Measurements from ENCODE around the gene NXPH1. TPM values are rescaled to one million over a fixed set of nuclear protein-coding genes. Genes with fewer than 3 reads are reported as not detected.

NXPH1 gene
- total RNA-seq = not detected

- Mint-ChIP-seq H3K4me3 (no peak within 1 kb of the TSS), H3K4me1 (ENCODE audit: low read depth) (peaks cover 31% of the 10 kb centered on the region), H3K36me3 (no peaks in the 10 kb centered on the region), H3K9me3 (no peaks in the 10 kb centered on the region), H3K27me3 (peaks cover 62% of the 10 kb centered on the region), H3K27ac (no peak within 1 kb of the TSS)
- POLR2A ChIA-PET = no interaction called here
- intact Hi-C loops (cut with micrococcal nuclease) = loop anchor here (1.0 kb wide), 1 partner anchor 9 kb away; no protein-coding TSS in a partner anchor
- DNase-seq = no peak
- CTCF ChIA-PET = interaction anchor here (0.6 to 0.9 kb wide), 2 partner anchors 13 to 340 kb away, joined by 3 read pairs; no protein-coding TSS in a partner anchor
These were observed at the start of gene NXPH1 for GRCh38 chr7:8433477-8434289. NXPH1 (plus strand) TSS chr7:8433609.

DNA sequence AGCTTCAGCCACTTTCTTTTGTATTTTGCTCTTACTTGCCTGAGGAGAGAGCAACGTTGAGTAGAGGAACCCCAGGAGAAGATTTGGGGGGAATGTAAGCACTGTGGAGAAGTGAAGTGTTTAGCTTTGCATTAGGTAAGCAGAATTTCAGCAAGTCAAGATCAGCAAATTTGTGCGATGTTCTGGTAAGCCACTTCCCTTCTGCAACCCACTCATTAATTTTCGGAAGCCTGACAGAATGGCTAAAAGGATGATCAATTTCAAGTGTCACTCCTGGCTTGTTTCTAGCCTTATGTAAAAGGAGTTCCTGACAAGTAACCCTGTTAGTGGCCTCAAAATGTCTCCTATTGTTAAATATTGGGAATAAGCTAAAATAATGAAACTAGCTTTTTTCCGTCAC, 48.5 kb upstream of the NXPH1 start:
- H3K36me3 Mint-ChIP-seq = no peaks in the 10 kb centered on the region
- no peak overlapping the region for H3K27ac Mint-ChIP-seq
- H3K27me3 Mint-ChIP-seq = peaks cover 5% of the 10 kb centered on the region
- intact Hi-C loops (cut with micrococcal nuclease) = no loop called here
- H3K4me3 Mint-ChIP-seq = no peak overlapping the region
- peaks cover 11% of the 10 kb centered on the region for H3K4me1 Mint-ChIP-seq (ENCODE audit: low read depth)
- DNase-seq = no peak
- POLR2A ChIA-PET = no interaction called here
- CTCF ChIA-PET = no interaction called here
- H3K9me3 Mint-ChIP-seq = no peaks in the 10 kb centered on the region

- Mint-ChIP-seq H3K27me3 (peaks cover 7% of the 10 kb centered on the region), H3K27ac (no peak overlapping the region), H3K4me1 (ENCODE audit: low read depth) (peaks cover 11% of the 10 kb centered on the region), H3K9me3 (no peaks in the 10 kb centered on the region), H3K36me3 (no peaks in the 10 kb centered on the region), H3K4me3 (no peak overlapping the region)
- ChIA-PET CTCF (interaction anchor here (0.7 kb wide), 1 partner anchor 31 kb away, joined by 4 read pairs; no protein-coding TSS in a partner anchor), POLR2A (no interaction called here)
- intact Hi-C loops (cut with micrococcal nuclease) = no loop called here
- no peak for DNase-seq
These were observed 46.4 kb upstream of the NXPH1 start for GRCh38 chr7:8386926-8387550.

DNA sequence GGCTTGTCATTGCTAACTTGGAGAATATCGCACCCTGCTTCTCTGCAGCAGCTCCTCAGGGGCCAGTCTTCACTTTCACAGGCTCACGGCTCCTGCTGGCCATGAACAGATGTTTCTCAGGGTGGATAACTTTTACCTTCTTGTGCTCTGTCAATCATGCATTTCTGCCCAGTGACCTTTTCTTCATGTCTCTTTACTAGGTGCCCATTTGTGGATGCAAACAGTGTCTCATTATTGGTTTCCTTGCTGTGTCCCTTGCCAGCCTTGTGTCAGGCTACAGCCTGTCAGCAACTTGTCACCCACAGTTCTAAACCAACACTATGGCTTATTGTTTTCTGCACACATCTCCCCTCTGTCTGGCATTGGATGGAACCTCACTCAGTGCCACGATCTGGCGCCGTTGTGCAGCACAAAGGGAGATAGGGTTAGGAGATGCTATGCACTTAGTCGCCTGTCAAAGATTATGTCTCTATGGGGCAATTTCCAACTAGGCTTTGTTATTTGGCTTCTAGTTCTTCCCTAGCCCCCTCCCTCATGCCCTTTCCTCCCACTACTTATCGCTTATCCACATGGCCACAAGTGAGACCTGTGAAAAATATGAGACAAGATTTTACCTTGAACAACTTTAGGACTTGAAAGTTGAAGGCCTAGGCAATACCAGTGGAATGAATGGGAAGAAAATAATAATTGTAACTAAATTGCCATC, 45.7 kb upstream of the NXPH1 start:
- DNase-seq = no peak
- Mint-ChIP-seq H3K4me3 (no peak overlapping the region), H3K27ac (no peak overlapping the region), H3K36me3 (no peaks in the 10 kb centered on the region), H3K9me3 (no peaks in the 10 kb centered on the region), H3K4me1 (ENCODE audit: low read depth) (peaks cover 11% of the 10 kb centered on the region), H3K27me3 (peaks cover 7% of the 10 kb centered on the region)
- ChIA-PET POLR2A (no interaction called here), CTCF (no interaction called here)
- intact Hi-C loops (cut with micrococcal nuclease) = no loop called here

- intact Hi-C loops (cut with micrococcal nuclease) = no loop called here
- Mint-ChIP-seq H3K4me3 (no peak overlapping the region), H3K4me1 (ENCODE audit: low read depth) (peaks cover 11% of the 10 kb centered on the region), H3K27me3 (peaks cover 7% of the 10 kb centered on the region), H3K9me3 (no peaks in the 10 kb centered on the region), H3K36me3 (no peaks in the 10 kb centered on the region), H3K27ac (no peak overlapping the region)
- no peak for DNase-seq
- CTCF ChIA-PET = no interaction called here
- POLR2A ChIA-PET = no interaction called here
These were observed 45.2 kb upstream of the NXPH1 start for GRCh38 chr7:8388257-8388625.

GRCh38 chr7:8389593-8390261, 43.7 kb upstream of the NXPH1 start:
- H3K9me3 Mint-ChIP-seq = no peaks in the 10 kb centered on the region
- no peak overlapping the region for H3K27ac Mint-ChIP-seq
- intact Hi-C loops (cut with micrococcal nuclease) = no loop called here
- H3K4me1 Mint-ChIP-seq (ENCODE audit: low read depth) = peaks cover 11% of the 10 kb centered on the region
- peaks cover 9% of the 10 kb centered on the region for H3K27me3 Mint-ChIP-seq
- POLR2A ChIA-PET = no interaction called here
- no peak for DNase-seq
- H3K4me3 Mint-ChIP-seq = no peak overlapping the region
- CTCF ChIA-PET = no interaction called here
- H3K36me3 Mint-ChIP-seq = no peaks in the 10 kb centered on the region

DNA sequence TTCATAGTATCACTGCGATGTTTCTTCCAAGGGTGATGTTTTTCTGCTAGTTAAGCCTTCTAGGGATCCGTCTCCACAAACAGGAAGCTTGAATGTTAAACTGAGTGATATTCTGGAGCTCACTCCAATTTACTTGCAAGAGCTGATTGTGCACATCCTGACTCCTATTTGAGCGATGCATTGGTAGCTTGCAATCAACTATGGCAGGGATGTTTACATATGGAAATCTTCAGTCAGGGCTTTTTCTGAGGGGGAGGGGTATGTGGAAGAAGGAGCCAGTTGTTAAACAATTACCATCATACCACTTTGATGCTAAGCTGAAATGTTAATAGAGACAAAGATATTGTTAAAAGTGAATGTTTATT, 43.2 kb upstream of the NXPH1 start:
- H3K27ac Mint-ChIP-seq = no peak overlapping the region
- no peak for DNase-seq
- ChIA-PET CTCF (no interaction called here), POLR2A (no interaction called here)
- intact Hi-C loops (cut with micrococcal nuclease) = no loop called here
- peaks cover 7% of the 10 kb centered on the region for H3K27me3 Mint-ChIP-seq
- peaks cover 9% of the 10 kb centered on the region for H3K4me1 Mint-ChIP-seq (ENCODE audit: low read depth)
- no peak overlapping the region for H3K4me3 Mint-ChIP-seq
- no peaks in the 10 kb centered on the region for H3K36me3 Mint-ChIP-seq
- no peaks in the 10 kb centered on the region for H3K9me3 Mint-ChIP-seq

- CTCF ChIA-PET = no interaction called here
These were observed 41.9 kb upstream of the NXPH1 start for GRCh38 chr7:8391353-8392062.

GRCh38 chr7:8396294-8396693, 37.1 kb upstream of the NXPH1 start:
- intact Hi-C loops (cut with micrococcal nuclease) = no loop called here
- Mint-ChIP-seq H3K27ac (no peak overlapping the region), H3K4me3 (no peak overlapping the region), H3K4me1 (ENCODE audit: low read depth) (no peaks in the 10 kb centered on the region), H3K36me3 (no peaks in the 10 kb centered on the region), H3K9me3 (no peaks in the 10 kb centered on the region), H3K27me3 (peaks cover 9% of the 10 kb centered on the region)
- DNase-seq = no peak
- CTCF ChIA-PET = no interaction called here
- POLR2A ChIA-PET = no interaction called here

More at GRCh38 chr7:8391353-8392062, 41.9 kb upstream of the NXPH1 start:
- Mint-ChIP-seq H3K27ac (no peak overlapping the region), H3K36me3 (no peaks in the 10 kb centered on the region), H3K27me3 (peaks cover 8% of the 10 kb centered on the region), H3K9me3 (no peaks in the 10 kb centered on the region), H3K4me1 (ENCODE audit: low read depth) (peaks cover 9% of the 10 kb centered on the region), H3K4me3 (no peak overlapping the region)
- POLR2A ChIA-PET = no interaction called here
- intact Hi-C loops (cut with micrococcal nuclease) = no loop called here
- DNase-seq = no peak

- Mint-ChIP-seq H3K9me3 (no peaks in the 10 kb centered on the region), H3K4me3 (no peak overlapping the region), H3K4me1 (ENCODE audit: low read depth) (no peaks in the 10 kb centered on the region), H3K36me3 (no peaks in the 10 kb centered on the region), H3K27me3 (peaks cover 15% of the 10 kb centered on the region), H3K27ac (no peak overlapping the region)
- no peak for DNase-seq
- CTCF ChIA-PET = no interaction called here
- intact Hi-C loops (cut with micrococcal nuclease) = no loop called here
- POLR2A ChIA-PET = interaction anchor here (0.6 kb wide), 1 partner anchor 30 kb away, joined by 3 read pairs; no protein-coding TSS in a partner anchor
These were observed 24.5 kb upstream of the NXPH1 start for GRCh38 chr7:8408871-8409270.

- no peak overlapping the region for H3K4me3 Mint-ChIP-seq
- CTCF ChIA-PET = no interaction called here
- H3K9me3 Mint-ChIP-seq = no peaks in the 10 kb centered on the region
- peaks cover 11% of the 10 kb centered on the region for H3K27me3 Mint-ChIP-seq
- no peaks in the 10 kb centered on the region for H3K4me1 Mint-ChIP-seq (ENCODE audit: low read depth)
- H3K36me3 Mint-ChIP-seq = no peaks in the 10 kb centered on the region
- H3K27ac Mint-ChIP-seq = no peak overlapping the region
- intact Hi-C loops (cut with micrococcal nuclease) = no loop called here
- DNase-seq = no peak
- POLR2A ChIA-PET = no interaction called here
These were observed 22.3 kb upstream of the NXPH1 start for GRCh38 chr7:8411103-8411502.

DNA sequence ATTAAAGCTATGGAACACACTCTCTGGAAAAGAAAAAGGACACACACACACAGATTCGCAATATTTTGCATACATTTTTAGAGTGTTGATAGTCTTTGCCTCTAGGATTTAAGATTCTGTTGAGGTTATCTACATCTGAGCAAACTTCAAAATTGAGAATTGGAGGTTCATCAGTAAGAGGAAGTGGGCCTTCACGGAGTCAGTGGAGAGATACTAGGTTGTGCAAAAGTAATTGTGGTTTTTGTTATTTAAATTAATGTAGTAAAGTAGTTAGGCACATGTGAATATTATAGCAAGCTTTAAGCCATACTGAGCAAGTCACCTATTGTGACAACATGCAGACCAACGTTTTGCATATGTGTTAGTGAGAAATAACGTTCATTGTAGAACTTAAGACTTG, 19.8 kb upstream of the NXPH1 start:
- no peak overlapping the region for H3K4me3 Mint-ChIP-seq
- ChIA-PET POLR2A (no interaction called here), CTCF (no interaction called here)
- no peaks in the 10 kb centered on the region for H3K36me3 Mint-ChIP-seq
- peaks cover 6% of the 10 kb centered on the region for H3K27me3 Mint-ChIP-seq
- intact Hi-C loops (cut with micrococcal nuclease) = no loop called here
- DNase-seq = no peak
- H3K27ac Mint-ChIP-seq = no peak overlapping the region
- H3K9me3 Mint-ChIP-seq = no peaks in the 10 kb centered on the region
- no peaks in the 10 kb centered on the region for H3K4me1 Mint-ChIP-seq (ENCODE audit: low read depth)
